DMS 273 treated with DMSO at 0.1 percent for 48 hours (cell line): ENCODE data around the gene ZBTB24.

Source experiments
- DNase-seq: peaks from one replicate; lab custom pipeline; 2025; lab: John Stamatoyannopoulos, UW

ZBTB24 gene

DNA sequence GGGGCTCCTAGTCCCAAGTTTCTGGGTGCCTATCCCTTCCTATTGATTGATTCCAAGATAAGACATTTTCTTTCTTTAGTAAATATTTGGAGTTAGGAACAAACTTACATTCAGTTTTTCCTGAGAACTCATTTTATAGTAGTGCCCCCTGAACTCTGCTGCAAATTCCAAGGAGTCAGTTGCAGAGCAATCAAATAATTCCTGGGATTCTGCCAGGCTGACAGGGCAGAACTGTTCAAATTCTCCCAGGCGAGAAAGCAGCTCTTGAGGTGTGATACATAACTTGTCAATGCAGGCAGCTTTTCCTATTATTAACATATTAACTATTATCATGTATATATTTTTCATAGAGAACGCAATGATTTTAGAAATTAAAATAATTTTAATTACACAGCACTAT lies 15.9 kb upstream of the ZBTB24 start:
- DNase-seq, result no peak

DNA sequence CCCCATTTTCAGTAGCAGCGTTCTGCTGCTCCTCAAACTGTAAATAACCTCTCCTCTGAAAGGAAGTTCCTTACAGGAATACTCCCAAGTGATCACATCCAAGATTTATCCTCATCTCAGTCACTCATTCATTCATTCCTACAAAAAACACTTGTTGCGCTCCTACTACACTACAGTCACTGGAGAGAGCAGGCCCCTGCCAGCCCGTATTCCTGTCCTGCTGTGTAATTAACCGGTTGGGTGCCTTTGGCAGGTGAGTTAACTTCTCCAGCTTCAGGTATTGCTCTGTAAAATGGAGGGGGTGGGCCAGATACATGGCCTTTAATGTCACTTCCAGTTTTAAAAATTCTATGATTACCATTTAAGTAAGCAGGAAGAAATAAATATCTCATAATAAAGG lies 15.0 kb upstream of the ZBTB24 start:
- no peak for DNase-seq

DNA sequence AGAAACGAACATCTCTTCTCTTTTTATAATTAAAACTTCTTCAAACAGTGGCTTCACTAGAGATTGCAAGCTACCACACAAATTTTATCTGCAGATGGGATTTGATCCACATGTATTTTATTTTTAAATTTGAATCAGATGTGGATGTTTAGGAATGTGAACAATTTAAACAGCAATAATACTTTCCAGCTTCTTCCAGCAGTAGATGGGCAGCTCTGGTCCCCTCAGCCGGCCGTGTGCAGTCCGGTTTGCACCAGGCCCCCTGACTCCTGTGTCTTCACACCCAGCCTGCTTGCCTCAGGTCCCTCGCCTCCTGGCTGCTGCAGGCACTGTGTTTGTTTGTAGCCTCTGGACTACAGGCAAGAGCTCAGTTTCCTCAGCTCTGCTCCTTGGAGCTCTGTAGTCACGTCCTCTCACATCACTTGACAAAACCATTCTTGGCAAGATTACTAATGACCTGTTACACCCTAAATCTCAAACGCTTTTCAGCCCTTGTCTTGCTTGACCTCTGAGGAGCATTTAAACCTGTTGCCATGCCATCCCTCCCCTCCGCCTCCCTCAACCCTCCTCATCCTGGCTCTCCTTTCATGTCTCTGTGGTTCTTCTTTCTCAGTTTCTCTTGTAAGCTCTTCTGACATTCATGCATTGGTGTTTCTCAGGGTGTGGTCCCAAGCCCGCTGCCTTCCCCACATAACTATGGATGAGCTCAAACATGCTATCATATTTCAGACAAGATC lies 13.2 kb upstream of the ZBTB24 start:
- DNase-seq, result no peak

DNA sequence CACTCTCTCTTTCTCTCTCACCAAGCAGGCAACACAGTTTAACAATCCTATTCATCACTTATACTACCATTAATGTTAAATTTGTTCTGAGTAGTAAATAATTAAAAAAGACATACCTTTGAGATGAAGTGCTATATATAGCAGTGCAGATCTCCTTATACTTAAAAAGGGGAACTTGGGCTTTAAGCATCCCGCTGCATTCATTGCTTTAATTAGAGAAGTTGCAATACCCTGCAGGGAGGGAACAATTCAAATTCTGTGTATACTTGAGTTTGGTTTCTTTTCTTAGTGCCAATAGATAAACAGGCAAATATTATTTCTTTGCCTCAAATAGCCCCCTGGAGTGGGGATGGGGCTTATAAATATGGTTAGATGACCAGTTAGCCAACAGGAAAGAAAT lies 10.8 kb upstream of the ZBTB24 start:
- no peak for DNase-seq

DNA sequence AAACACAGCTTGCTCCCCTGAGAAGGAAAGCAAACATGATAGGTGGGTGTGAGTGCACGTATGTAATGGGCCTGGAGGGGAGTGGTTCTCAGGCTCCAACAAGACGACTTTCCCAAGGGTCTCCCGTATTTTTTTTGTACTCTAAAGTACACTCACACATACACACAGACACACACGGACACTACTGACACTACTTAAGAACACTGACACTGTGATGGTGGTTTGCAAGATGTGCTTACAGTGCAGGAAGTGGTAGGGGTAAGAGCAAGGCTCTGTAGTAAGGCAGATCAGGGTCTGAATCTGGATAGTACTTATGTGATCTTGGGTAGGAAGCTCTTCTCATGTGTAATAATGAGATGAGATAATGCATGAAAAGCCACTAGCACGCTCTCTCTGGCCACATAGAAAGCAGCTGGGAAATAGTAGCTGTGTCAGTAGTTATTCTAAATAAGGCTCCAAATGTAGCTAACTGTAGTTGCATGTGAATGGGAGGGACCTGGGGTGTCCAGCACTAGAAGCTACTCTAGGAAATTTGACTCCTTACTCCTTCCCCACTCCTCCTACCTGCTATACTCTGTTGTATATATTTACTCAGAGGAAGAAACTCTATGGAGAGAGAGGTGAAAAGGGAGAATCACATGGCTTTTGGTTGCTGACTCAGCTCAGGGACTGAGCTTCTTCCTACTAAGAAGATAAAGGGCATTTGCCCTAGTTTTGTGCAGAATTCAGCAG lies 8.4 kb upstream of the ZBTB24 start:
- DNase-seq, result no peak

DNA sequence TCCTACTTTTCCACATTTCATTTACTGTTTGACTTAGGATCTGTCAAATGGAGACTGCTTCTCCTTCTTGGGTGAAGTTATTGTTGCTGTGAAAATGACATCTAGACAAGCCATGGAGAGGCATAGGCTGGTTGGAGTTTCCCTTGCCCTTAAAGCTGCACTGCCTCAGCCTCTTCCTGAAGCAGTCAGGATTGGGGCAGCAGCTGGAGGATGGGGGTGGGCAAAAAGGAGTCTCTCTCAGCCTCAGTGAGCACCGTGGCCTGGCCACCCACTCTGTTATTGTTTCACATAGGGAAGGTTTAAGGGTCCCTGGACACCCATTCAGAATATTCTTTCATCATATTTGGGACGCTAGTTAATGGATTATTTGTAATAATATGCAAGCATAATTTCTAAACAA lies 7.7 kb upstream of the ZBTB24 start:
- DNase-seq, result no peak

DNA sequence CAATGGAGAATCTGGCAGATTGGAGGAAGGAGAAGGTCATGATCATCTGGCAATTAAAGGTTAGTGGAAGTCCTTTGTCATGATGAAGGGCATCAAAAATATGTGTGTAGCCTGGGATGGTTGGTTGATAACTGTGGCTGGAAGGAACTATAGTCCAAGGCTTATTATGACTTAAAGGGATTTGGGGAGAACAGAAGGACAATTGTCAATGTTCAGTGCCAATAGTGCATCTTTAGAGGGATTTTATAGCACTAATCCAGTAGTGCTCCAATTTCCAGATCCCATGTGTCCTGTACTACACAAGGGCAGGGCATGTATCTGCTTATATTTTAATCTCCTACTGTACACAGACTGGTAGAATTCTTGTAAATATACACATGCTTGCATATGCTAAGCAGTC lies 5.0 kb upstream of the ZBTB24 start:
- DNase-seq, result no peak

DNA sequence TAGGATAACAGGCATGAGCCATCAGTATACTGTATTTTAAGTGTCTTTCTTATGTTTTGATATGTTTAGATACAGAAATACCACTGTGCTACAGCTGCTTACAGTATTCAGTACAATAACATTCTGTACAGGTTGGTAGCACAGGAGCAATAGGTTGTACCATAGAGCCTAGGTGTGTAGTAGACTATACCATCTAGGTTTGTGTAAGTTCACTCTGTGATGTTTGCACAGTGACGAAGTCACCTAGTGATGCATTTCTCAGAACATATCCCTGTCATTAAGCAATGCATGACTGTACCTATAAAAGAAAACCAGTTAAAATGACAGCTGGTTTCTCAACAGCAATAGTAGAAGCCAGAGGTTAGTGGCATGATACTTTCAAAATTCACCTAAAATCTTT lies 3.0 kb upstream of the ZBTB24 start:
- no peak for DNase-seq

DNA sequence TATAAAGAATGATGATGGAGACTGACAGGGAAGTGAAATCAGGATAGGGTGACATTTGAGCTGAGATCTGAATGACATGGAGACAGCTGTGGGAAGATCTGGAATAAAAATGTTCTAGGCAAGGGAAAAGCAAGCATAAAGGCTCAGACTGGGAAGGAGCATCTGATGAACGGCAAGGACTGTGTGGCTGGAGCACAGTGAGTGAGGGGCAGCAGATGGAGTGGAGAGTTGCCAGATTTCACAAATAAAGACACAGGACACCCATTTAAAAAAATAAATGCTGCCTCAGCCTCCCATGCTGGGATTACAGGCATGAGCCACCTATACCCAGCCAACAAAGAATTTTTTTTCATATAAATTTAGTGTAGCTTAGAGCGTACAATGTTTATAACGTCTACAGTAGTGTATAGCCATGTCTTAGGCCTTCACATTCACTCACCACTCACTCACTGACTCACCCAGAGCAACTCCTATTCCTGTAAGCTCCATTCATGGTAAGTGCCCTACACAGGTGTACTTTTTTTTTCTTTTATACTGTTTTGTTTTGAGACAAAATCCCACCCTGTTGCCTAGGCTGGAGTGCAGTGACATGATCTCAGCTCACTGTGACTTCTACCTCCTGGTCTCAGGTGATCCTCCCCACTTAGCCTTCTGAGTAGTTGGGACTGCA lies 2.4 kb upstream of the ZBTB24 start:
- peak; percentile 33 for DNase-seq

DNA sequence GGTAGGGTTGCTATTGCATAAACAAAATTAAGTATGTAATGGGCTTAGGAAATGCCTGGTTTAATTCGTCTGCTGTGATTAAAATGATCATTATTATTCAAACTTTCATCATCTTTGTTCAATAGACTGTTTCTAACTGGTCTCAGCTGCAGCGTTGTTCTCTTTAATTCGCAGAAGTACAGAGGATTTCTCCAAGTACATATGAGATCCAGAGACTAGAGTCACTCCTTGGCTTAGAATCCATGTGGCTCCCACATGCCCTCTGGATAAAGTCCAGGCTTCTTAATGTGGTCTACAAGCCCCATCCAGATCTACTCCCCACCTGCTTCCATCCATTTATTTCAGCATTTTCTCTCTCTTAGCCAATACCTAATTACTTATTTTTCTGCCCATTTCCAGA lies 1.1 kb upstream of the ZBTB24 start:
- no peak for DNase-seq

DNA sequence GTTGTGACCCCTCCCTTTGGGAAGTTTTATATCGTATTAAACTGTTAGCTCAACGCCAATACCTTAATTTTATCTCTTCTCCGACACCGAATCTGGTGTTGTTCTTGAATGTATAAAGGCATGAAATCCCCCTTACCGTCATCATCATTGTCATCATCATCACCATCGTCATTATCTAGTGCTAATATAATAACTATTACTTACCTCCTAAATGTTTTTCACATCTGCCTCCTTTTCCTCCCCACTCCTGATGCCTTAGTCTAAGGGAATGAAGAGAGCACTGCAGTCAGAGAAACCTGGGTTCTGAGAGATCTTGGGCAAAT lies 677 bp upstream of the ZBTB24 start:
- no peak for DNase-seq

DNA sequence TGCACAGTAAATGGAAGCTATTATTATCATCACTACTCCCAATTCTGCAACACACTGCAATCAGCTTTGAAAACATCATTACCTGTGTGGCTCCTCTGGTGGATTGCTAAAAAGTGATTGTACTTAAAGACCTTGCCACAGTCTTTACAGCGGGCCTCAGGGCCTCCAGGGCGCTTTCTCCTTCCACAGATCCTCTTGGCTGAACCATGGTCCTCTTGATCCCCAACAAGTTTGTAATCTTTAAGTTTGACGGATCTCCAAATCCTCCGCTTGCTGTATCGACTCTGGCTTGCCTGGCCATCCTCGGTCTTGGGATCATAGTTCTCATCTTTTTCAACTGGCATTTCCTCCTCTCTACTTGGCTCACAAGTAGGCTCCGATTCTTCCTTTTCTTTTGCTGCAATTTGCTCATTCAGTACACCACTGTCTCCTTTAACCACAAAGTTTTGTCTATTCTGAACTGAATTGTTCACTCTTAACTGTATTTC lies 2.0 kb downstream of the ZBTB24 start:
- DNase-seq, result no peak

DNA sequence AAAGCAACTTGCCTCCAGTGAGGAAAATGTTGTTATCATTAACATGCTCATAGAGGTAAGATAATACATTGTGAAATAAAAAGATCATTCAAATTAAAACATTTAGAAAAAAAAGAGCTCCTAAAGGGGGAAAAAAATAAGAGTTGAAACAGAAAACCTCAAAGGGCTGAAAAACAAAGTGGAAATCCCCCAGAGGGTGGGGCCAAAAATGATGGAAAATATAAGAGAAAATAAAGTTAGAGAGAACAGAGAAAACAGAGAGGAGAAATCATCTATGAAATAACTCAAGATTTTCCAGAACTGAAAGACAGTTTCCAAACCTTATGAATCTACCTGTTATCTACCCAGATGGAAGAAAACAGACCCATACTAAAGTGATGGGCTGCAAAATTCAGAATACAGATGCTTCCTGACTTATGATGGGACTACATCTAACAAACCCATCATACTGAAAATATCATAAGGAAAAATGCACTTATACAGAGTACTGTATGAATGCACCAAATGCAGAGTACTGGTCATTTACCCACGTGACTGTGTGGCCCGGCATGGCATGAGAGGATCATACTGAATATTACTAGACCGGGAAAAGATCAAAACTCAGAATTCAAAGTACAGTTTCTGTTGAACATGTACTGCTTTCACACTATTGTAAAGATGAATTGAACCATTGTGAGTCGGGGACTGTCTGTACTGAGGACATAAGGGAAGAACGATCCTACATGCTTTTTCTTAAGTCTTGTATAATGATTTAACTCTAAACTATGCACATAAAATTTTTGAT lies 4.0 kb downstream of the ZBTB24 start:
- DNase-seq, result no peak

DNA sequence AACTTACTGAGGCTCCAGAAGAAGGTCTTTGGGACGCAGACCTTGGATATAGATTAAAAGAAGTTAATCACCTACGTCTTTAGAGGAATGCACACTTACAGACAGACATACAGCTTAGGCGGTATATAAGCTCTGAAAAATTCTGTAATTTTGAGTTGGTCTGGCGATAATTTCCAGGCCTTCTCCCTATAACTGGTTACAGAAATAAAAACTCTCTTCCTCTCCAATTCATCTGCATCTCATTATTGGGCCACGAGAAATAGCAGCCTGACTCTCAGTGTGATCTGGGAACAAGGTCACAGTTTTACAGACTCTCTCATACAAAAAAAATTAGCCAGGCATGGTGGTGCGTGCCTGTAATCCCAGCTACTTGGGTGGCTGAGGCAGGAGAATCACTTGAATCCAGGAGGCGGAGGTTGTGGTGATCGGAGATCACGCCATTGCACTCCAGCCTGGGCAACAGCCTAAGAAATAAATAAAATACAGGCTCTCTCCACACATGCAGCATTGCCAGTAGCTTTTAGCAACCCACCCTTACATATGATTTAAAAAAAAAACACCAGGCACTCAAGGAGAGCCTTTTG lies 4.7 kb downstream of the ZBTB24 start:
- DNase-seq, result no peak

DNA sequence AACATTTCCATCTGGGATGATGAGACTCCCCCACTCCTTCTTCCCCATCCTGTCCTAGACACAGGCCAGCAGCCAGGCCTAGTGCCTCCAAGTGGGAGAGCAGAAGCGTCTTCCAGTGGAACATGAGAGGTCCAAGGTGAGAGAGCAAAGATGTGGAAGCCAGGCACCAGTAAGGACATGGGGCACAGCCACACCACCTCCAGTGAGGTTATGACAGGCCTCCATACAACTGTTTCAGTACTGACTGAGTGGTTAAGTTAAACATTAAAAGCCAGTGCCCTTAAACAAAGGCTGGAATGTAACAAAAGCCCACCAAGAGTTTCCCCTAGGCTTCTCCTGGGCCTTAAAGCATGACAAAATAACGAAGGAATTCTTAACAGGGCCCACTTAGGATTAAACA lies 5.3 kb downstream of the ZBTB24 start:
- no peak for DNase-seq

DNA sequence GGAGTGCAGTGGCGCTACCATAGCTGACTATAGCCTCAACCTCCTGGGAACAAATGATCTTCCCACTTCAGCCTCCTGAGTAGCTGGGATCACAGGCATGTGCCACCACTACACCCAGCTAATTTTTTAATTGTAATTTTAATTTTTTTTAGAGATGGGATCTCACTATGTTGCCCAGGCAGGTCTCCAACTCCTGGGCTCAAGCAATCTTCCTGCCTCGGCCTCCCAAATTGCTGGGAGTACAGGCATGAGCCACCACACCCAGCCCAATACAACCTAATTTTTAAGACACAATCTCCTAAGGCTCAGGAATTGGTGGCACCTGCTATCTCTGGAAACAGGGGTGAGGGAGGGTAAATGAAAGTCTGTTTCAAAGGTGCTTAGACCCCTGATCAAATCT lies 5.8 kb downstream of the ZBTB24 start:
- DNase-seq, result no peak

DNA sequence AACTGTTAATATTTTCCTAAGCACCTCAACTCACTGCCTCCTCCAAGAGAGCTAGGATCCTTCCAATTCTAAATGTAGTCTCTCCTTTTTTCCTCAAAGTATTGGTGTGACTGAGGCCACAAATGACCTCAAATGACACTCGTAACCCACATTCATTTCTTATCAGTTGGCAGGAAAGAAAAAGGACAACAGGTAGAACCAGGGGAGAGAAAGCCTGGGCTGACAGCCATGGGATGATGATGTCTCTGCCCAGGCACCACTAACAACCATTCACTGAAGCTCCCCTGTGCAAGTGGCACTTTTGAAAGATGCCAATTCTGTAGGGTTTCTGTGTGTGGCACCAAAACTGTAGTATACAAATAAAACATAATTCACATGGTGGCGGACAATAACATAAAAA lies 7.4 kb downstream of the ZBTB24 start:
- DNase-seq, result no peak

DNA sequence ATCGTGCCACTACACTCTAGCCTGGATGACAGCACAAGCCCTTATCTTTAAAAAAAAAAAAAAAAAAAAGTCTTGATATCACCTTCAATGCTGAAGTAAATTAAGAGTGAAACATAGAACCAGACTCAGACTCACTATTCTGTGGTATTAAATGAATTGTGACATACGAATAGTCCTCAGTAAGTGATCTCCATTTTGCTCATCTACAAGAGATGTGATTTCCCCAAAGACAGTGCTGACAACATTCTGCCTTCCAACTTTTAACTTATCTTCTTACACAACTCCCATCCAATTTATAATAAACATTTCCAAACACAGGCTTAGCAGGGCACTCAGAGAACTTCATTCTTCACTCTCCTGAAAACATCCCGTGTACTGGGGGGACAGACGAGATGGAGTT lies 8.0 kb downstream of the ZBTB24 start:
- no peak for DNase-seq

DNA sequence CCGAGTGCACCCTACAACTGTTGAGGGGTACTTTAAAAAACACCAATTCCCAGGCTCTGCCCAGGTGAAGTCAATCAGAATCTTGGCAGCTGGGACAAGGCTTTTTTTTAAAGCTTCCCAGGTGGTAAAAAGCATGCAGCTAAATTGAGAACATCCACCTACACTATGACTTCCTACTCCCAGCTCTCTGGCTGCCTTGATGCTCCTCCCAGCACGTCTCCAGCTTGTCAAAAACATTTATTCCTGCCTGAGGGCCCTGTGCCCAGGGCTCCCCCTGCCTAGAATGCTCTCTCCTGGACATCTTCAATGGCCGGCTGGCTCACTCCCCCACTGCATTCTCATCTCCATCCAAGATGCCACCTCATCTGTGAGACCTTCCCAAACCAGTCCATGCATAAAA lies 9.9 kb downstream of the ZBTB24 start:
- no peak for DNase-seq

DNA sequence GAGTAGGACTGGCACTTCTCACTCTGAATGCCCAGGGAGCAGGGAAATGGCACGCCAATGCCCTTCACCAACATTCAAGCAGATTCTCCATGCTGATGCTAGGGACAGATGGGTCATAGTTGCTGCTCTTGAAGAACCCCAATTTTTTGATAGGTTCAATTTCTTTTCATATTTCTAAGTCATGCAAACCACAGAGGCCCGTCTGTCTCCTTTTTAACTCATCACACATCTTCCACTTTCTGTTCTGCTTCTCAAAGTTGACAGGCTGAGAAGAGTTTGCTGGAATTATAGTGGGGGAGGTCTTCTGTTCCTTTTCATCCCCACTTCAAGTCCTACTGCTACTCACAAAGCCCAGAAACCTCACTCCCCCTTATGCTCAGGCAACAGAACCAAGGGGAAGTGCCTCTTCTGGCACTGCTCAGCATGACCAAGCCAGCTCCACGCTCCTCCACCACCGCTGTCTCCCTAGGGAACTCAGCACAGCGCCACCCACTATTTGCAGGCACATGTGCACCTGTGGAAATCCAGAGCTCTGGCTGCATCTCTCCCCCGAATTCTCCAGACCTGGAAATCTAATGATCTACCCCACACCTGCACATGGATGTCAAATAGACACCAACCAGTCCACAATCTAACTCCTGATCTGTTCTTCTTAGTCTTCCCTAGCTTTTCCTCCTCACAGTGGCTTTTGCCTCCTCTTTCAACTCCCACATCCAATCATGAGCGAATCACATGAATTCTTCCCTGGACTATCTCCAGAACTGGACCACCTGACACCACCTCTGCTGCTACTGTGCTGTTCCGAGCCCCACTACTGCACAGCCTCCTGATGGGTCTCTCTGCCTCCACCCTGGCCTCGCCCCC lies 10.7 kb downstream of the ZBTB24 start:
- no peak for DNase-seq

DNA sequence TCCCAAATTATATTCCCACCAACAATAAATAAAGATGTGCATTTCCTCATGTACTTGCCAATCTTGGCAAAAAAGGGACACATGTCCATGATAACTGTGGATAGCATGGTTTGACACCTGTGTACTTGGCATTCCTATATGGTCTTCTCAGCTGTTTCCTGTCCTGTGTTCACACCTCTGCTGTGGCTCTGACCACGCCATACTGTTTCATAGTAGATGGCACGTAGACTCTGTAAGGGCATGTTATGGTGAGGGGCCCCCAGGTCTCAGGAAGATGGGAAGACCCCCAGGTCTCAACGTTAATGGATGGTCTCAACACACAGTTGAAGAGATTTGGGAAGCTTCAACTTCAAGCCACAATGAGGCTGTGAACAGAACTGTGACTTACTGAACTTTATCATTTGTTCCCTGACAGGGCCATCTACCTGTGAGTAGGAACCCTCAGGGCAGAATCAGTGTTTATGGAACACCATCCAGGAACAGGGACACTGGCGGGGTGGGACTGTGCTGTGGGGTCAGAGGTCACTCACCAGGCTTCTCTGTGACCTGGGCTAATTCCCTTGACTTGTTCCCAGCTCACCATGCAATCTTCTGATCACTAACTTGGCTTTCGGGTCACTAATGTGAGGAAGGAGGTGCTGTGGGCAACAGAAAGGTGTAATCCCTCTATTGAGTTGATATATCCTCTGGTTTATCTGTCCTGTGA lies 11.8 kb downstream of the ZBTB24 start:
- no peak for DNase-seq
